ENCODE results near the gene CSTF2T.

The CSTF2T gene
- total RNA-seq: 31.2 to 51.0 reads per million in 2 donors

GRCh38 chr10:51699475-51700227 lies at the start of gene CSTF2T:
Gene CSTF2T, minus strand, starts transcription at chr10:51699595. Its CDS starts 46 bp downstream, at chr10:51699549.
- peak; percentile 71 to 97 (median 85) for DNase-seq

- DNase-seq: no peak
Observed at GRCh38 chr10:51748959-51749358, 49.6 kb upstream of the CSTF2T start.

- no peak for DNase-seq
Observed at GRCh38 chr10:51747216-51747615, 47.8 kb upstream of the CSTF2T start.

- DNase-seq: no peak
Observed at GRCh38 chr10:51745397-51745796, 46.0 kb upstream of the CSTF2T start.

GRCh38 chr10:51744235-51745000 lies 45.0 kb upstream of the CSTF2T start:
- DNase-seq: no peak

GRCh38 chr10:51743146-51743545 lies 43.8 kb upstream of the CSTF2T start:
- no peak for DNase-seq

GRCh38 chr10:51733057-51733456 lies 33.7 kb upstream of the CSTF2T start:
- DNase-seq: no peak

GRCh38 chr10:51729822-51730555 lies 30.6 kb upstream of the CSTF2T start:
- no peak for DNase-seq

GRCh38 chr10:51724038-51724437 lies 24.6 kb upstream of the CSTF2T start:
- no peak for DNase-seq

GRCh38 chr10:51718804-51719291 lies 19.5 kb upstream of the CSTF2T start:
- DNase-seq: no peak

- no peak for DNase-seq
Observed at GRCh38 chr10:51716981-51717380, 17.6 kb upstream of the CSTF2T start.

GRCh38 chr10:51711519-51711891 lies 12.1 kb upstream of the CSTF2T start:
- no peak for DNase-seq

GRCh38 chr10:51709324-51709972 lies 10.1 kb upstream of the CSTF2T start:
- no peak for DNase-seq

- peak in 1 of 5 experiments; percentile 21 for DNase-seq
Observed at GRCh38 chr10:51708609-51709008, 9.2 kb upstream of the CSTF2T start.

- peak in 1 of 5 experiments; percentile 78 for DNase-seq
Observed at GRCh38 chr10:51707821-51708424, 8.5 kb upstream of the CSTF2T start.

GRCh38 chr10:51707392-51707791 lies 8.0 kb upstream of the CSTF2T start:
- DNase-seq: peak in 1 of 5 experiments; percentile 72

GRCh38 chr10:51706225-51706624 lies 6.8 kb upstream of the CSTF2T start:
- no peak for DNase-seq

- DNase-seq: peak in 1 of 5 experiments; percentile 32
Observed at GRCh38 chr10:51705774-51706173, 6.4 kb upstream of the CSTF2T start.

- DNase-seq: peak in 1 of 5 experiments; percentile 35
Observed at GRCh38 chr10:51700228-51700817, 928 bp upstream of the CSTF2T start.

GRCh38 chr10:51699145-51699474 lies 285 bp downstream of the CSTF2T start:
- no peak for DNase-seq

GRCh38 chr10:51698473-51699063 lies 827 bp downstream of the CSTF2T start:
- DNase-seq: no peak

Measured in T-helper 2 cell (primary cell).